Activated T-helper 1 cell treated with Interleukin-2 at 50 U/mL for 16 hours (primary cell): ENCODE results near the gene BBS5.
"Not testable (repeated sequence)": the region's sequence is repeated elsewhere in the genome, so short reads cannot be mapped to it uniquely, and the experiment has no call there.

Experiments
- DNase-seq: peaks from one replicate; pipeline ENCODE4 v3.0.0-alpha.2; 2020; ENCODE audit warnings: low read depth

Gene BBS5

GRCh38 chr2:169486487-169486886 is 7.2 kb downstream of the BBS5 start:
- no peak for DNase-seq

DNA sequence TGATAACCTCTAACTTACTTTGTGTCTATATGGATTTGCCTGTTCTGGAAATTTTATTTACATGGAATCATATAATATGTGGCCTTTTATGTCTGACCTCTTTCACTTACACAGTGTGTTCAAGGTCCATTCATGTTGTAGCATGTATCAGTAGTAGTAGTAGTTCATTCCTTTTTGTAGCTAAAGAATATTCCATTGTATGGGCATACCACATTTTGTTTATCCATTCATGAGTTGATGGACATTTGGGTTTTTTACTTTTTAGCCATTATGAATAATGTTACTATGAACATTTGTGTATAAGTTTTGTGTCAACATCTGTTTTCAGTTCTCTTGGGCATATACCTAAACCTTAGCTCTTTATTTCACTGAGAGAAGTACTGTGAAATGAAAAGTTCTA is 11.5 kb downstream of the BBS5 start:
- DNase-seq: no peak

- no peak for DNase-seq
Observed at GRCh38 chr2:169491378-169491777, 12.1 kb downstream of the BBS5 start.

DNA sequence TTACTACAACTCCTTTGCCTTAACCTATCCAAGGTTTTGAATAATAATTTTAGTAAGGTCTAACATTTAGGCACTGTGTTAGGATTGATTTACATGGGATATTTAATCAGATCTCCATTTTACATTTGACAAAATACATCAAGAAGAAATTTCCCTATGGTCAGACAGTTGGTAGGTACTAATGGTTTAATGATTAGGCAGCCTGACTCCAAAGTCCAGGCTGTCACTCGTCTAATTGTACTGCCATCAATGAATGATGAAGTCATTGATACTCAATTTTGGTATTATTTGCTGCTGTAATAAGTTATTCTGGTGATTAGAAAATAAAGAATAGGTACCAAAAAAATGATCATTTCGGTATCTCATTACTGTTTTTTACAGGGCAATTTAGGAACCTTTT is 14.1 kb downstream of the BBS5 start:
- no peak for DNase-seq

DNA sequence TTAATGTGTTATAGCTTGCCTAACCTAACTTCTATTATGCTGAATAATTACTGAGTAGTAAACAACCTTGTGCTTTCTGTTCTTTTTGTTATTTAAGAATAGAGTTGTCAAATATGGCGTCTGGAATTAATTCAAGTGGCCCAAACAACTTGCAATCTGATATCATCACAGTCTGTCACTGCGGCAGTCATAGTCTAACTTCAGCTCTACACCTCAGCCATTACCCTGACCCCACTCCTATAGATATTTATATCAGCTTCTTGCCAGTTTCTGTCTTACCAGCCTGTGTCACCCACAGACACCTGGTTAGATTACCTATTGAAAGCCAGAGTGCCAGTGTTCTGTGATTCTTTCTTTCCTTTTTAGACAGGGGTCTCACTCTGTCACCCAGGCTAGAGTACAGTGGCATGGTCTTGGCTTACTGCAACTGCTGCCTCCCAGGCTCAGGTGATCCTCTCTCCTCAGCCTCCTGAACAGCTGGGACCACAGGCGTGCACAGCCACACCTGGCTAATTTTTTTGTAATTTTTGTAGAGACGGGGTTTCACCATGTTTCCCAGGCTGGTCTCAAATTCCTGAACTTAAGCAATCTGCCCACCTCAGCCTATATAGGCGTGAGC is 16.1 kb downstream of the BBS5 start:
- DNase-seq: no peak

DNA sequence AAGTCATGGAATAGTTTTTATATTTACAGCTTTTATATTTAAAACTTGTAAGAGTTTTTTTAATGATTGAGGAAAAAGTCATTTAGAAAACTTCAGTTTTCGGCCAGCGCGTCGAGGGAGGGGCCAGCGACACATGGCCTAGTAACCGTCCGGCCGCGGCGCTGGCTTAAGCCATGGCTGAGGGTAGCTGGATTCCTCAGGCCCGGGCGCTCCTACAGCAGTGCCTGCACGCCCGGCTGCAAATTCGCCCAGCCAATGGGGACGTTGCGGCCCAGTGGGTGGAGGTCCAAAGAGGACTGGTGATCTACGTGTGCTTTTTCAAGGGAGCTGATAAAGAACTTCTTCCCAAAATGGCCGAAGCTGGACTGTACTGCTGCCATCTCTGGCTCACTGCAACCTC is 25.4 kb downstream of the BBS5 start:
- DNase-seq: no peak

- no peak for DNase-seq
Observed at GRCh38 chr2:169507698-169508097, 28.4 kb downstream of the BBS5 start.

GRCh38 chr2:169509298-169509885 is 30.1 kb downstream of the BBS5 start, which contains the start of gene KLHL41:
KLHL41 (plus strand) TSS chr2:169509702; CDS start chr2:169509779, 77 bp downstream.
- DNase-seq: no peak

DNA sequence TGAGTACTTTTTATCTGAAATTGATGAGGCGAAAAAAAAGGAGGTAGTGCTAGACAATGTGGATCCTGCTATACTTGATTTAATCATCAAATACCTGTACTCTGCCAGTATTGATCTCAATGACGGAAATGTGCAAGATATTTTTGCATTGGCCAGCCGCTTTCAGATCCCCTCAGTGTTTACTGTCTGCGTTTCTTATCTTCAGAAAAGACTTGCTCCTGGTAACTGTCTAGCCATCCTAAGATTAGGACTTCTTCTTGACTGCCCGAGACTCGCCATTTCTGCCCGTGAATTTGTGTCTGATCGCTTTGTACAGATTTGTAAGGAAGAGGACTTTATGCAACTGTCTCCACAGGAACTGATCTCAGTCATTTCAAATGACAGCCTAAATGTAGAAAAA is 30.7 kb downstream of the BBS5 start:
- DNase-seq: no peak

DNA sequence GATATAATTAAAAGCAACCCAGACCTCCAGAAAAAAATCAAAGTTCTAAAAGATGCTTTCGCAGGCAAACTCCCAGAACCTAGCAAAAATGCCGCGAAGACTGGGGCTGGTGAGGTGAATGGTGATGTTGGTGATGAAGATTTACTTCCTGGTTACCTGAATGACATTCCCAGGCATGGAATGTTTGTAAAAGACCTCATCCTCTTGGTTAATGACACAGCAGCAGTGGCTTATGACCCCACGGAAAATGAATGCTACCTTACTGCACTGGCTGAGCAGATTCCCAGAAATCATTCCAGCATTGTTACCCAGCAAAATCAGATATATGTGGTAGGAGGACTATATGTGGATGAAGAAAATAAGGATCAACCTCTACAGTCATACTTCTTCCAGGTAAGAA is 31.2 kb downstream of the BBS5 start:
- no peak for DNase-seq

DNA sequence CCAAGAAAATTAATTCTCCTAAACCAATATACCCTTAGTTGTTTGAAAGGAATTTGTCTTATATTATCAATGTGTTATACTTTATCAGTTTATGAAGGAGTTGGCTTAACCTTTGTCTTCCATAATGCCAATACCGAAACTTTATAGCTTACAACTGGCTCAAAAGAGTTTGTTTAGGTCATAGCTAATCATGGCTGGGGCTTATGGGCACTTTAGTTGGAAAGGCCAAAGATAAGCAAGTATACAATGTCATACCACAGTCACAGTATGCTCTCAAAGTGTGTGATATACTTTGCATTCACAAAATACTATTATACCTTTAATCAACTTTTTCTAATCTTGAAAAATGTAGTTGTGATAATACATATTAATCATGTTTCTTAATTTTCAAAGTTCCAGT is 32.5 kb downstream of the BBS5 start:
- no peak for DNase-seq

DNA sequence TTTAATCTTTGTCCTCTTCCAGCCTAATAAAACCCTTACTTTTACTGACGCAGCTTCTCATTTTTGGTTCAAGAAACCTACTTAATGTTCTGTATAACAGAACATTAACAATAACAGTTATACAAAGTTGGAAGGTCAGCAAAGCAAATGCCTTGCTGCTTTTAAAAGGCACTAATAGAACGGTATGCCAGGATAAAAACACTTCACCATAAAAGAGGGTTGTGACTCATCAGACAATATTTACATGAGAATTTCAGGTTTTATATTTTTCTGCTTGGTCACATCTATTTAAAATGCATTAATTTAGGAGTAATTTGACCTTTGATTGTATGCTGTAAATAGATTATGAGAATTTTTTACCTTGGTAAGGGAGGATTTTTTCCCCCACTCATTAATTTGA is 33.2 kb downstream of the BBS5 start:
- no peak for DNase-seq

- DNase-seq: no peak
Observed at GRCh38 chr2:169513094-169513493, 33.8 kb downstream of the BBS5 start.

- DNase-seq: no peak
Observed at GRCh38 chr2:169513926-169514325, 34.6 kb downstream of the BBS5 start.

DNA sequence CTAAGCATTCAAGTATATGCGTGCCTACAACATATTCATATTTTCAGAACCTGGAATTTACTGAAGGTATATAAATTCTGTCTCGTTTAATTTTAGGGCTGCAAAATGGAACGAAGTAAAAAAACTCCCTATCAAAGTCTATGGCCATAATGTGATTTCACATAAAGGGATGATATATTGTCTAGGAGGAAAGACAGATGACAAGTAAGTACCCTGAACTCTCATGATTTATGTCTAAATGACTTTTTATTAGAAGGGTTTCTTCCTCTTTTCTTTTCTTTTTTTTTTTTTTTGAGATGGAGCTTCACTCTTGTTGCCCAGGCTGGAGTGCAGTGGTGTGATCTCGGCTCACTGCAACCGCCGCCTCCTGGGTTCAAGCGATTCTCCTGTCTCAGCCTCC is 35.5 kb downstream of the BBS5 start:
- not testable (repeated sequence) for DNase-seq

DNA sequence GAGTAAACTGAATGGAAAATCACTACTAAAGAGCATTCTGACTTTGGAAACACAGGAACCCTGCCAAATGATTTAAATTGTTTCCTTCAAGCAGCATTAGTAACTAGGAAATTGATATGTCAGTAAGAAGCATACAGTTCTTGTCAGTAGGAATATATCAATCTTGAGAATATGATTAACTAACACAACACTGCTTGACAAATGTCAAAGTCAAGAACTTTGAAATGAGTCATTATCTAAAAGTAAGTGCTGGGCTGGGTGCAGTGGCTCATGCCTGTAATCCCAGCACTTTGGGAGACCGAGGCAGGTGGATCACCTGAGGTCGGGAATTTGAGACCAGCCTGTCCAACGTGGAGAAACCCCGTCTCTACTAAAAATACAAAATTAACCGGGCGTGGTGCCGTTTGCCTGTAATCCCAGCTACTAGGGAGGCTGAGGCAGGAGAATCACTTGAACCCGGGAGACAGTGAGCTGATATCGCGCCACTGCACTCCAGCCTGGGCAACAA is 37.2 kb downstream of the BBS5 start:
- not testable (repeated sequence) for DNase-seq

DNA sequence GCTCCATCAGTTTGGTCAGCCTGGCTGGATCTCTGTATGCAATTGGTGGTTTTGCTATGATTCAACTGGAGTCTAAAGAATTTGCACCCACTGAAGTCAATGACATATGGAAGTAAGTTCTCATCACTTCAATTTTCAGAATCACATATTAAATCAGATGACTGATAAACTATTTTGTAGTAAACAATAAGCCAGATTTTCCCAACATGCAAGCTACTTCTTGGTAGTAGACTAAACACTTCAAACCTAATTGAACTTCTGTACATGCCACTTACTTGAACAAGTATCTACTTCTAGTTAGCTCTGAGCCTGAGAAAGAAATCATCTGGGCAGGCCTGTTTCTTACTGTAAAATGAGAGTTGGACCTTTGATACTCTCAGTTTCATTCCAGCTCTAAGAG is 41.6 kb downstream of the BBS5 start:
- no peak for DNase-seq

- DNase-seq: no peak
Observed at GRCh38 chr2:169523681-169524080, 44.4 kb downstream of the BBS5 start.

GRCh38 chr2:169525434-169525833 is 46.1 kb downstream of the BBS5 start:
- no peak for DNase-seq

DNA sequence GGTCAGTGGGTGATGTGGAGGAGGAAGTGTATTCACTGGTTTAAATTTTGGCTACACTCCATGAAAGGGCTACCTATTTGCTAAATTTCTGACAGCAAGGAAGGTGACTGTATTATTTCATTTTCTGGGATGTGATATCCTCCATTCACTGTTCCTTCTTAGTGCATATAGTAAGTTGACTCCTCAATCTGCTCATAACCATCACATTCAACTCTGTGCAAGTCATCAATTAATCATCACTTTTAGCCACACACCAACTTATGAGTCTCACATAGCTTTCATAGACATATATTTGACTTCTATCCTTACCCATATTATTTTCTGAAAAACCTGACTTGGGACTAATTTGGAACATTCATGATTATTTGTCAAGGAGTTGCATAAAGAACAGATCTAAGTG is 47.2 kb downstream of the BBS5 start:
- DNase-seq: no peak

DNA sequence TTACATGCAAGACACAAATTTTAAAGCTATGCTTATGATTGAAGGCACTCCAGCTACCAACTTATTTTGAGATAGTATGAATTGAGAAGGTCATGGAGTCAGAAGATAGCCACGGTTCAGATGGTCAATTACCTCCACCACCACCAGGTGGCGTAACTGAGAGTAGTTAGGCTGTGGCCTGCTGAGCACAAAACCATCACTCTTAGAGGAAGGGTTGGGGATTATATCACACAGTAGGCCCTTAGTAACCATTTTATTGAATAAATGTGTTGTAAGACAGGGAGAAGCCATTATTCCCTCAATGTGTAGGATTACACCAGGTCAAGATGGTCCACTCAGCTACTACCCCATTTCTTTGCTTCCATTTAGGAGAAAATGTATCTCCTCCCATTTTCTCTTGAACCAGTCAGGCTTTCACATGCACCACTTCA is 49.0 kb downstream of the BBS5 start:
- peak; percentile 46 for DNase-seq

GRCh38 chr2:169539460-169539859 is 60.2 kb downstream of the BBS5 start:
- not testable (repeated sequence) for DNase-seq

DNA sequence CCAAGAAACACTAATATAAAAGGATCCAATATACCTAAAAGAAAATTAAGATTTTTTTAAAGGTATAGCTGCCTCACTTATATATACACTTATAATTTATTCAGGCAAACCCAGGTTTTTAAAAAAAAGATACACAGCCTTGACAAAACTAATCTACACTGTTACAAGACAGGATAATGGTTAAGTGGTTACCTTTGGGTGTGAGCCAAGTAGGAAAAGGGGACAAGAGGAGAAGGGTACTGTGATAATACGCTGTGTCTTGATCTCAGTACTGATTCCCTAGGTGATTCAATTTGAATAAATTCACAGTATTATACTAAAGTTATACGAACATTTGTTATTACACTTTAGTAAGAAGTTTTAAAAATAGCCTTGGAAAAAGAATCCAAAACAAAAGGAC is 60.9 kb downstream of the BBS5 start:
- no peak for DNase-seq

- DNase-seq: no peak
Observed at GRCh38 chr2:169542433-169542832, 63.1 kb downstream of the BBS5 start.
